NOMO-1 treated with dmso at 0.1 percent for 144 hours (cell line): ENCODE data around the gene RAI1.
A peak's percentile ranks its signal among the peaks of the same experiment; 100 is the strongest.
"Not testable (repeated sequence)": the region's sequence is repeated elsewhere in the genome, so short reads cannot be mapped to it uniquely, and the experiment has no call there.

Experiments used
- DNase-seq: peaks from one replicate; lab custom pipeline; 2025; ENCODE audit not compliant: unreplicated experiment; lab: John Stamatoyannopoulos, UW

Gene RAI1

GRCh38 chr17:17680477-17681186, 626 bp upstream of the RAI1 start:
- no peak for DNase-seq

GRCh38 chr17:17681744-17682292, 560 bp downstream of the RAI1 start:
- DNase-seq, result no peak

- DNase-seq, result peak; percentile 28
These were observed 1.1 kb downstream of the RAI1 start for GRCh38 chr17:17682293-17682736.

GRCh38 chr17:17682737-17683680, 1.8 kb downstream of the RAI1 start:
- DNase-seq, result no peak

- DNase-seq, result no peak
These were observed 2.6 kb downstream of the RAI1 start for GRCh38 chr17:17683710-17684365.

- no peak for DNase-seq
These were observed 3.9 kb downstream of the RAI1 start for GRCh38 chr17:17684906-17685774.

- no peak for DNase-seq
These were observed 4.6 kb downstream of the RAI1 start for GRCh38 chr17:17685775-17686291.

- no peak for DNase-seq
These were observed 8.1 kb downstream of the RAI1 start for GRCh38 chr17:17689312-17689711.

- DNase-seq, result not testable (repeated sequence)
These were observed 9.0 kb downstream of the RAI1 start for GRCh38 chr17:17690233-17690632.

- DNase-seq, result no peak
These were observed 10.4 kb downstream of the RAI1 start for GRCh38 chr17:17691468-17692263.

- DNase-seq, result no peak
These were observed 11.3 kb downstream of the RAI1 start for GRCh38 chr17:17692353-17693252.

- DNase-seq, result no peak
These were observed 12.3 kb downstream of the RAI1 start for GRCh38 chr17:17693253-17694168.

GRCh38 chr17:17694169-17695081, 13.2 kb downstream of the RAI1 start:
- DNase-seq, result peak; percentile 31

- DNase-seq, result no peak
These were observed 14.8 kb downstream of the RAI1 start for GRCh38 chr17:17696085-17696484.

- no peak for DNase-seq
These were observed 15.8 kb downstream of the RAI1 start for GRCh38 chr17:17696882-17697633.
